Muscle layer of duodenum (tissue), 2 donors: ENCODE results near the gene DPP6.
"Not testable (repeated sequence)": the region's sequence is repeated elsewhere in the genome, so short reads cannot be mapped to it uniquely, and the experiment has no call there.

ENCODE experiments used
- H3K27ac ChIP-seq: one replicate; pipeline ENCODE4 v1.7.0; 2013; ENCODE audit warnings: mild to moderate bottlenecking, low read length
- H3K27me3 ChIP-seq: one replicate; pipeline ENCODE4 v1.7.0; 2013; ENCODE audit warnings: low read depth, mild to moderate bottlenecking, control low read depth, low read length
- H3K36me3 ChIP-seq, 2 donors: one replicate each; pipeline ENCODE4 v1.7.0; 2013; ENCODE audit warnings: low read length in 2 of 2, control low read depth in 1 of 2, mild to moderate bottlenecking in 1 of 2; ENCODE audit not compliant: insufficient read depth in 2 of 2, control insufficient read depth in 1 of 2
- H3K4me1 ChIP-seq, 2 donors: one replicate each; pipeline ENCODE4 v1.7.0; 2013; ENCODE audit warnings: low read length in 2 of 2, mild to moderate bottlenecking in 2 of 2, control low read depth in 1 of 2, moderate library complexity in 1 of 2; ENCODE audit not compliant: insufficient read depth in 2 of 2, control insufficient read depth in 1 of 2
- H3K4me3 ChIP-seq, 2 donors: one replicate each; pipeline ENCODE4 v1.7.0; 2013; ENCODE audit warnings: low read length in 2 of 2, low read depth in 1 of 2, mild to moderate bottlenecking in 1 of 2
- H3K9me3 ChIP-seq, 2 donors: one replicate each; pipeline ENCODE4 v1.7.0; 2013; ENCODE audit warnings: low read length in 2 of 2, control low read depth in 1 of 2, mild to moderate bottlenecking in 1 of 2; ENCODE audit not compliant: control insufficient read depth in 1 of 2
- donor health status: healthy.

Gene DPP6

DNA sequence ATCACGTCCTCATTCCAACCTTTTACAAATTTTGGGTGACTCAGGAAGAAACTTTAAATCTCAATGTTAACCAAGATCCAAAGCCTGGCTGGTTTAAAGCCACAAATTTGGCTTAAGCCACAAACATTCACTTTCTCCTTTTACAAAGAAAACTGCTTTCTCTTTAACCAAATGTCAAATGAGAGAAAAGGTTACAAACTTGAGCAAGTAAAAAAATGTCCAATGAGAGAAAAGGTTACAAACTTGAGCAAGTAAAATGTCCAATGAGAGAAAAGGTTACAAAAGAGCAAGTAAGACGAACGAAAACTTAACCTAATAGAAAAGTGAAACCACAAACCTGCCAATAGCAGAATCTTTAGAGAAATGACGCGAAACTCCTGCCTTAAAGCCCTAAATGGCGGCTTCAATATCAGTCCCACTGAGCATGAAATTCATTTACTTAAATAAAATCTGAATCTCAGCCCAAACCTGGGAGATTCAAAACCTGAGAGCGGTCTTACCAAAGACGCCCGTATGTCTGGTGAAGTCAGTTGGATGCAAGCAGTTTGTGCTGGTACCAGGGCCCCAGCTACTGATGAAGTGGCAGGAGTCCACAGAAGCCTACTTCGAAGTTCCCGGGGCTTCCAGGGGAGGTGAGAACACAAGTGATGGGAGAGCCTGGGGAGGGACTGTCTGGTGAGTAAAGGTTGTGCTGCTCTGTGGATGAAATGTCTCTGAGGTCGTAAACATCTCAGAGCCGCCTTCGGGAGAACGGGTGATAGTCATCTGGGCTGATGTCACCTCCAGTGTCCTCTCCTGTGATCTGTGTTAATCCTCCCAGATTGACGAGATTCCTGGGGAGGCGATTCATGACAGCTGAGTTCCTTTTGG is 876.2 kb downstream of the DPP6 start:
- peak overlapping the region; percentile 84 to 98 for H3K4me3 ChIP-seq
- peak overlapping the region; percentile 97 for H3K27ac ChIP-seq
- H3K4me1 ChIP-seq, result peaks cover 5% of the 10 kb centered on the region in 2 donors
- peaks cover 0 to 4% of the 10 kb centered on the region in 2 donors for H3K36me3 ChIP-seq
- H3K9me3 ChIP-seq, result no peaks in the 10 kb centered on the region
- H3K27me3 ChIP-seq, result no peaks in the 10 kb centered on the region

DNA sequence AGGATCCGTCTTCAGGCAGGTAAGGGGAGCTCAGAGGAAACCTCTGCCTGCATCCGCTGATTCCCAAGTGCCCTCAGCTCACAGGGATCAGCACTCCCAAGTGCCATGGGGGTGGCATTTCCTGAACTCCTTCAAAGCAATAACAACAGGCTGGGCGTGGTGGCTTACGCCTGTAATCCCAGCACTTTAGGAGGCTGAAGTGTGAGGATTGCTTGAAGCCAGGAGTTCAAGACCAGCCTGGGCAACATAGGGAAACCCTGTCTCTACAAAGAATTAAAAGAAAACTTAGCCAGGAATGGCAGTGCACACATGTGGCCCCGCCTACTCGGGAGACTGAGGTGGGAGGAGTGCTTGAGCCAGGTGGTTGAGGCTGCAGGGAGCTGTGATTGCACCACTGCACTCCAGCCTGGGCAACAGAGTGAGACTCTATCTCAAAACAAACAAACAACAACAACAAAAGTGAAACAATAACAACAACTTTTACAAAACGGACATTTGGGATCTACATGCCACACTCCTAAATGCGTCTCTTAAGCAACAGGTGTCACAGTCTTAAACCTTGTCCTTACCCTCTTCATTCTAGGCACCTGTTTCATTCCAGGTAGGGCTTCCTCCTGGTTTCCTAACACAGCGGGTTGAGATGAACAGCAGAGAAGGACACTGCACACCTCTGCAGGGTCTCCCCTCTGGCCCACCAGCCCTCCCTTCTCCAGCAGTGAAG is 877.0 kb downstream of the DPP6 start:
- Histone ChIP-seq H3K27me3 (no peaks in the 10 kb centered on the region), H3K36me3 (peaks cover 3 to 4% of the 10 kb centered on the region in 2 donors), H3K4me1 (peaks cover 5% of the 10 kb centered on the region in 2 donors), H3K4me3 (peak overlapping the region; percentile 84 to 98), H3K27ac (peak overlapping the region; percentile 97), H3K9me3 (no peaks in the 10 kb centered on the region)

DNA sequence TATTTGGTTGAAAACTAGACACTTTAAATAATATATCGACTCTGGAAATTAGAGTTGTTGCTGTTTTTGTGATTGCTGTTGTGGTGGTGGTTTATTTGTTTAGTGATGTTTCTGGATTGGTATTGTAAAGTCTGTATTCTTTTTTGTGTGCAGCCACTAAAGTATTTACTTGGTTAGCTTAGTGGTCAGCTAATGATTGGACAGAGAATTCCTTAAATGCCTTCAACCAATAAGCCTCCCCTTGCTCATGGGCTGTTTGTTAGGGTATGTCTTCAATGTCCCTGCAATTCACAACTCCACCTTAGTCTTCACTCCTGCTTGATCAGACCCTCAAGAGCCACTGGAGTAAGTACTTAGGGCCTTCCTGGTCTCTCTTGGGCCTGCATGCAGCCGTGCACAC is 879.7 kb downstream of the DPP6 start:
- Histone ChIP-seq H3K27me3 (no peaks in the 10 kb centered on the region), H3K36me3 (peaks cover 4 to 9% of the 10 kb centered on the region in 2 donors)

DNA sequence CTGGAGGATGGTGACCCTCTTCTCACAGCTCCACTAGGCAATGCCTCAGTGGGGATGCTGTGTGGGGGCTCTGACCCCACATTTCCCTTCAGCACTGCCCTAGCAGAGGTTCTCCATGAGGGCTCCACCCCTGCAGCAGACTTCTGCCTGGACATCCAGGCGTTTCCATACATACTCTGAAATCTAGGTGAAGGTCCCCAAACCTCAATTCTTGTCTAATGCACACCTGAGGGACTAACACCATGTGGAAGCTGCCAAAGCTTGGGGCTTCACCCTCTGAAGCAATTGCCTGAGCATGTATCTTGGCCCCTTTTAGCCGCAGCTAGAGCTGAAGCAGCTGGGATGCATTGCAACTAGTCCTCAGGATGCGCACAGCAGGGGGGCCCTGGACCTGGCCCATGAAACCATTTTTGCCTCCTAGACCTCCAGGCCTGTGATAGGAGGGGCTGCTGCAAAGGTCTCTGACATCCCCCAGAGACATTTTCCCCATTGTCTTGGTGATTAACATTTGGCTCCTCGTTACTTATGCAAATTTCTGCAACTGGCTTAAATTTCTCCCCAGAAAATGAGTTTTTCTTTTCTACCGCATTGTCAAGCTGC is 882.3 kb downstream of the DPP6 start:
- not testable (repeated sequence) for H3K4me1 ChIP-seq, H3K27me3 ChIP-seq, H3K27ac ChIP-seq, H3K9me3 ChIP-seq, H3K4me3 ChIP-seq, H3K36me3 ChIP-seq

More for the DNA sequence above, 879.7 kb downstream of the DPP6 start:
- Histone ChIP-seq H3K27ac (no peak overlapping the region), H3K4me1 (peaks cover 5% of the 10 kb centered on the region in 2 donors), H3K9me3 (peaks cover 0 to 2% of the 10 kb centered on the region in 2 donors), H3K4me3 (no peak overlapping the region)

DNA sequence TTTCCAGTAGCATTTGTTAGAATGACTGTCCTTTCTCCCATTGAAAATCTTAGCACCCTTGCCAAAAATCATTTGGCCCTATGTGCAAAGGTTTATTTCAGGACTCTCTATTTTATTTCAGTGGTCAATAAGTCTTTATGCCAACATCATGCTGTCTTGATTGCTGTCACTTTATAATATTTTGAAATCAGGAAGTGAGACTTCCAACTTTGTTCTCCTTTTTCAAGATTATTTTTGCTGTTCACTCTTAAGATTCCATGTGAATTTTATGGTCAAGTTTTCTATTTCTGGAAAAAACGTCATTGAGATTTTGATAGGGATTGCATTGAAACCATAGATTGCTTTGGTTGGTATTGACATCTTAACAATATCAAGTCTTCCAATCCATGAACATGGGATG is 885.6 kb downstream of the DPP6 start:
- Histone ChIP-seq H3K4me3 (no peak overlapping the region), H3K9me3 (peaks cover 0 to 2% of the 10 kb centered on the region in 2 donors), H3K36me3 (peaks cover under 1 to 9% of the 10 kb centered on the region in 2 donors), H3K4me1 (no peaks in the 10 kb centered on the region), H3K27ac (no peak overlapping the region), H3K27me3 (no peaks in the 10 kb centered on the region)

DNA sequence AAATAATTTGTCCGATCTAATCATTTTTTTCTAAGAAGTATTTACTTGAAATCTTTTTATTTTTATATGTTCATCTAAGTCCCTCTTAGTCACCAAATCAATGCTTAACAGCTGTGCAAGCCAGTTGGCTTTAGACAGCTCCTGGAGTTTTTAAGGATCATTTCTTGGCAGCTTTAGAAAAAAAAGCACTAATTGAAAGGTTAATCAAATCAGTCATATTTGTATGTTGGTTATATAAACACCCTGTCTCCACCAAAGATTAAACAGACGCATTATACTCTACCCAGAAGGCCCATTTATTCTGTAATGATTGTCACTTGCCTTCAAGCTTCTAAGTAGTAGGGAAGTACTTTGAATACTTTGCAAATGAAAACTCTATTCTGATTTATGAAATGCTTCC is 890.5 kb downstream of the DPP6 start:
- Histone ChIP-seq H3K9me3 (no peaks in the 10 kb centered on the region), H3K27ac (no peak overlapping the region), H3K27me3 (no peaks in the 10 kb centered on the region), H3K4me3 (no peak overlapping the region), H3K36me3 (peaks cover 31 to 37% of the 10 kb centered on the region in 2 donors), H3K4me1 (no peaks in the 10 kb centered on the region)
